Motor neuron (in vitro differentiated cells): ENCODE results near the gene POU3F3. TPM values are rescaled to one million over a fixed set of nuclear protein-coding genes. Genes with fewer than 3 reads are reported as not detected.

Experiments
- ATAC-seq, 8 experiments: fragments of 200-7000 bp; cut with Tn5 transposase; replicated peaks in 6 of 8; 2 replicates each; pipeline ENCODE4 v1.8.0; 2021; ENCODE audit warnings: mild to moderate bottlenecking in 8 of 8, moderate library complexity in 8 of 8
- H3K27ac ChIP-seq, 2 donors: fragments of 250-450 bp; sonication (Bioruptor Pico); 2 replicates each; pipeline ENCODE4 v1.9.0; 2021; ENCODE audit warnings: antibody characterized with exemption in 2 of 2, mild to moderate bottlenecking in 2 of 2, moderate library complexity in 1 of 2
- H3K4me1 ChIP-seq, 2 donors: fragments of 250-450 bp; sonication (Bioruptor Pico); replicated peaks in 1 of 2; 2 replicates each; pipeline ENCODE4 v1.6.1; 2021; ENCODE audit warnings: antibody characterized with exemption in 2 of 2, mild to moderate bottlenecking in 2 of 2, moderate library complexity in 1 of 2
- H3K4me3 ChIP-seq, 5 donors: fragments of 250-450 bp; sonication (Bioruptor Pico); 2 replicates each; pipeline ENCODE4 v1.9.0; 2021; ENCODE audit warnings: antibody characterized with exemption in 5 of 5, mild to moderate bottlenecking in 5 of 5, moderate library complexity in 4 of 5
- WGBS, 10 experiments: fragments of 450-650 bp; shearing (Covaris generic); methylation state at CpG; one replicate each; pipeline ENCODE4 v1.0.0; 2022; 5-methylcytosine and 5-hydroxymethylcytosine counted together
- in situ Hi-C, 9 experiments: fragments of 400-800 bp; cut with MboI; loops; one replicate each; pipeline ENCODE4 v1.15.0; 2021; ENCODE audit warnings: low sequenced_read_pairs in 9 of 9, low pct_unique_long_range_greater_than_20kb in 2 of 9; ENCODE audit not compliant: unreplicated experiment in 9 of 9
- total RNA-seq, 8 experiments: library from RNA; unstranded; fragments of 300-600 nt; gene quantifications; 2 replicates each; pipeline versions ENCODE4 v1.2.3 to v1.2.4, GENCODE V29; 2022

Gene POU3F3
- total RNA-seq, 8 experiments from 2014 or later: 0.14 to 55.4 (median 39.8) TPM; not detected in 1

DNA sequence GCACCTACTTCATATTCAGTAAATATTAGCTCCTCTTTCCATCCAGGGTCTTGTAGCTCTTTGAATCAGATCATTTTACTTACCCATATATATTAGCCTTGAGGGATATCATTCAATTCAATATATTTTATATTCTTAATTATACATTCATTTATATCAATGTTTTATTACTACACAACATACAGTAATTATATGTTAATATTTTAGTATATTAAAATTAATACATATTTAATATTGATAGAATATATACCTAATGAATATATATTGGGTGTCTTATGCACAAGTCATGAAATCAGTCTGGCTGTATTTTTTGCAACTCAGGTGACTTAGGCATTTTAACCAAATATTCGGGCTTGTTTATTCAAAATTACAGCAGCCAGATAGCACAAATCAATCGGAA lies 37.2 kb downstream of the POU3F3 start:
- WGBS, 10 experiments: 0 to 100% (median 80%) methylated on average over 1 to 2 of the region's 2 CpGs; no CpG with 5 or more reads in 1 of the 10 experiments
- peaks cover 2 to 23% of the 10 kb centered on the region in 2 donors for H3K4me1 ChIP-seq
- H3K4me3 ChIP-seq: no peak overlapping the region
- in situ Hi-C loops: no loop called here
- no peak overlapping the region for H3K27ac ChIP-seq
- ATAC-seq: no peak

GRCh38 chr2:104896446-104896845 lies 42.5 kb downstream of the POU3F3 start:
- in situ Hi-C loops: no loop called here
- Histone ChIP-seq H3K4me1 (peaks cover 3 to 12% of the 10 kb centered on the region in 2 donors), H3K27ac (no peak overlapping the region), H3K4me3 (no peak overlapping the region)
- 0 to 100% (median 79%) methylated on average over 1 to 8 of the region's 8 CpGs; no CpG with 5 or more reads in 3 of the 10 experiments for WGBS, 10 experiments
- no peak for ATAC-seq

- peak in 1 of 8 experiments; percentile 65 for ATAC-seq
- in situ Hi-C loops: no loop called here
- H3K4me3 ChIP-seq: no peak overlapping the region
- H3K4me1 ChIP-seq: peaks cover 13 to 24% of the 10 kb centered on the region in 2 donors
- no peak overlapping the region for H3K27ac ChIP-seq
- 0 to 100% (median 83%) methylated on average over 1 to 5 of the region's 8 CpGs; no CpG with 5 or more reads in 1 of the 10 experiments for WGBS, 10 experiments
These were observed 43.7 kb downstream of the POU3F3 start for GRCh38 chr2:104897515-104898184.

DNA sequence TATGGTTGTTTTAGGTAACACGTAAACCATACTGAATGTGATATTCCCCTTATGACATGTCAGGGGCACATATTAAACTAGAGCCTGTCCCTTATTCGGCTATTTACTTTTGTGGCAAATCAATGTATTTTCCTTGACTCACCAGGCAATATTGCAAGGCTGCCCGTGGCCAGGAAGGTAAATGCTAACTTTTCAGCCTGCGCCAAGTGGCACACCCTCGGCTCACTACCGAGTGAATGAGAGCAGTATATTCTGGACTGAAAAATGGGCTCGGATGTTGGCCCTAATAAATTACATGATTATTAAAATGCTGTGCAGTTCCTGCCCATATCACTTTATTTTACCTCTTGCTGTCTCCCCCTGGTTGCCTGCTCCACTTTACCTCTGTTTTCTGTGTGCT lies 46.7 kb downstream of the POU3F3 start:
- WGBS, 10 experiments: 17 to 92% (median 81%) methylated on average over 1 to 7 of the region's 7 CpGs
- H3K4me1 ChIP-seq: peaks cover 19 to 35% of the 10 kb centered on the region in 2 donors
- no peak overlapping the region for H3K27ac ChIP-seq
- ATAC-seq: no peak
- no peak overlapping the region for H3K4me3 ChIP-seq
- in situ Hi-C loops: no loop called here

DNA sequence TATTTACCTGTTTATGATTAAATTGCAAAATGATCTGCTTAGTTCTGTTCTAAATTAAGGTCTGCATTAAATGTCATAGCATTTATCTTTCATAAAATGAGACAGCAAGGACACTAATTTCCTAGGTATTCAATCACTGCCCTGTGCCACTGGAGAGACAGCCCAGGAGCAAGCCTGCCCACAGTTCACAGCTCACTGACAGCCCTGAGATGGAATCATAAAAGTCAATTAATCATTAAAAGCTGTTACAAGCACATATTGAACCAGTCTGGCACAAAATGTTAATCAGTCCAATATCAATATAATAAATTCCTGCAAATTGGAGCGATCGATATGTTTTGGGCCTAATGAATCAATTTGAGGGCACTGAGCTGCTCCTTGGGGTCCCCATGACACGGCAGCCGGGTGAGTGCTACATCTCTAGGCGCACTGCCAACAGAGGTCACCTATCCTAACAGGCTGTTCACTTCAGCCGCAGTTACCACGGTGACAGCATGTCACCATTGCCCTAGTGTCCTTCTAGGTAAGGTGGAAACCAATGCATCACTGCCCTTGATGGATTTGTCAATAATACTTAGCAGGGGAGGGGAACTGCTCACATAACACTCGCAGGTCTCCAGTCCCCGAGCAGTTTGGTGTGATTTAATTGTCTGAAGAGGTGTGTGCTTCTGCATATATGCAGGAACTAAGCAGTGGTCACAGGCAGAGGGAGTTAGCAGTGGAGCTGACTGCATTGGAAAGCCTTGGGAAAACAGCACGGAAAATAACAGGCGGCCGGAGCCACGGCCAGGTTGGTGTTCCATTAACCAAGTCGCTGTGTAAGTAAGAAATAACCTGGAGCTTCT lies 47.3 kb downstream of the POU3F3 start:
- Histone ChIP-seq H3K4me3 (no peak overlapping the region), H3K4me1 (peaks cover 19 to 35% of the 10 kb centered on the region in 2 donors), H3K27ac (peak overlapping the region in 1 of 2 donors; percentile 19)
- in situ Hi-C loops: no loop called here
- ATAC-seq: peak in 5 of 8 experiments; percentile 87 to 92 (median 90)
- WGBS, 10 experiments: 38 to 83% (median 53%) methylated on average over 3 to 6 of the region's 14 CpGs; no CpG with 5 or more reads in 1 of the 10 experiments

DNA sequence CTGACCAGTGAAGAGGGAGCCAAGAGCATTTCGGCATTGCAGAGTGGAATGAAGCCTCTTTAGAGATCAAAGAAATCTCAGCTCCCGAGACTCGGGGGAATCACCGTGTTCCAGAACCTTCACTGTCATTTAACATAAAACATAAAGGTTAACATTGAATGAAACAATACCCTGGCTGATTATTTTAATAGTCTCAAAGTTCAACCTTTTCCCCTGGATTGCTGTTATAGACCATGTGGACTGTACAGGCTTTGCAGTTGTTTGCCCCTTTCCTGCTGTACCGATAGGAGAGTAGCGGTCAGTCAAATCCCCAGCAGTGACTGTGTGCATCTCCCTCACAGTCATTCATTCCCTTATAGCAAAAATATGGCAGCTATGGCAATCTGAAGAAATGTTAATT lies 48.4 kb downstream of the POU3F3 start:
- Histone ChIP-seq H3K4me3 (no peak overlapping the region), H3K4me1 (peaks cover 19 to 35% of the 10 kb centered on the region in 2 donors), H3K27ac (peak overlapping the region in 1 of 2 donors; percentile 16)
- WGBS, 10 experiments: 33 to 100% (median 84%) methylated on average over 1 to 6 of the region's 6 CpGs; no CpG with 5 or more reads in 2 of the 10 experiments
- ATAC-seq: no peak
- in situ Hi-C loops: no loop called here

Other genes starting within 250 kb of the POU3F3 start
- 10 to 100 TPM; 26.2 to 97.9 (median 45.8) TPM for gene MRPS9, start 184.0 kb downstream of the POU3F3 start, total RNA-seq